SU-DHL-6 (cell line): ENCODE results near the gene PRKAG3.

Experiments used
- H2AFZ ChIP-seq: fragments of 200-600 bp; sonication (generic); 2 replicates; pipeline ENCODE4 v1.6.1; 2014; ENCODE audit warnings: low read depth, mild to moderate bottlenecking, moderate library complexity, mixed read lengths, antibody characterized with exemption, low read length; ENCODE audit not compliant: severe bottlenecking
- H3F3A ChIP-seq: fragments of 200-600 bp; shearing (Covaris generic); 2 replicates; pipeline ENCODE4 v1.6.0; 2016; ENCODE audit warnings: antibody characterized with exemption, mild to moderate bottlenecking; ENCODE audit not compliant: insufficient read depth
- H3K27ac ChIP-seq: fragments of 200-600 bp; sonication (generic); 2 replicates; pipeline ENCODE4 v1.5.1; 2016; ENCODE audit warnings: low read depth, mild to moderate bottlenecking, low read length, moderate library complexity, mixed read lengths
- H3K27me3 ChIP-seq: fragments of 200-600 bp; sonication (generic), shearing (Covaris generic); 2 replicates; pipeline ENCODE4 v1.6.0; 2014; ENCODE audit warnings: mild to moderate bottlenecking, low read length
- H3K36me3 ChIP-seq: fragments of 200-600 bp; sonication (generic); 2 replicates; pipeline ENCODE4 v1.6.1; 2014; ENCODE audit warnings: mild to moderate bottlenecking, low read length, mixed read lengths
- H3K4me2 ChIP-seq: fragments of 300-600, 200-600 bp; shearing (Covaris generic), sonication (generic); 2 replicates; pipeline ENCODE4 v1.6.0; 2014; ENCODE audit warnings: low read length, low read depth, mild to moderate bottlenecking; ENCODE audit not compliant: poor library complexity, severe bottlenecking
- H3K4me3 ChIP-seq: fragments of 200-600 bp; sonication (generic); 2 replicates; pipeline ENCODE4 v1.5.1; 2014; ENCODE audit warnings: antibody characterized with exemption, low read length, mild to moderate bottlenecking, mixed read lengths; ENCODE audit not compliant: insufficient read depth, poor library complexity, severe bottlenecking
- H3K79me2 ChIP-seq: fragments of 200-600 bp; sonication (generic); 2 replicates; pipeline ENCODE4 v1.6.1; 2014; ENCODE audit warnings: mild to moderate bottlenecking, low read length, moderate library complexity; ENCODE audit not compliant: insufficient read depth
- H3K9ac ChIP-seq: fragments of 200-600 bp; sonication (generic); 2 replicates; pipeline ENCODE4 v1.7.0; 2014; ENCODE audit warnings: mild to moderate bottlenecking, low read length
- H3K9me2 ChIP-seq: fragments of 200-600 bp; sonication (generic); replicated peaks from 2 replicates; pipeline ENCODE4 v1.6.1; 2014; ENCODE audit warnings: low read length; ENCODE audit not compliant: insufficient read depth
- H3K9me3 ChIP-seq: fragments of 200-600 bp; sonication (generic); 2 replicates; pipeline ENCODE4 v1.6.1; 2014; ENCODE audit warnings: low read length, mixed read lengths; ENCODE audit not compliant: insufficient read depth
- H4K20me1 ChIP-seq: fragments of 200-600 bp; sonication (generic); 2 replicates; pipeline ENCODE4 v1.6.1; 2014; ENCODE audit warnings: low read depth, mild to moderate bottlenecking, antibody characterized with exemption, low read length, moderate library complexity, mixed read lengths
- CTCF ChIP-seq: fragments of 200-600 bp; sonication (generic); IDR thresholded peaks from one replicate; pipeline ENCODE4 v1.5.1; 2017; ENCODE audit warnings: antibody characterized with exemption, mild to moderate bottlenecking, low read length, moderate library complexity; ENCODE audit not compliant: insufficient read depth, poor library complexity, severe bottlenecking
- EZH2phosphoT487 ChIP-seq: fragments of 200-600 bp; sonication (generic), shearing (Covaris generic); conservative IDR thresholded peaks from 2 replicates; pipeline ENCODE4 v1.6.1; 2018; ENCODE audit warnings: mild to moderate bottlenecking, antibody characterized with exemption, low read length, moderate library complexity, mixed read lengths

PRKAG3 gene

GRCh38 chr2:218879776-218880101 lies 48.1 kb upstream of the PRKAG3 start:
- Histone ChIP-seq H3K27ac (peak overlapping the region; percentile 98), H3K27me3 (no peaks in the 10 kb centered on the region), H3K9me3 (no peaks in the 10 kb centered on the region), H3F3A (peaks cover 41% of the 10 kb centered on the region), H3K9me2 (no peaks in the 10 kb centered on the region), H4K20me1 (no peaks in the 10 kb centered on the region), H2AFZ (peak overlapping the region; percentile 2), H3K4me3 (peak overlapping the region; percentile 29), H3K79me2 (peaks cover 25% of the 10 kb centered on the region; the same call in 1 of the 2 replicates), H3K36me3 (no peaks in the 10 kb centered on the region), H3K9ac (peak overlapping the region; percentile 92), H3K4me2 (peak overlapping the region; percentile 82)
- no peak for TF ChIP-seq EZH2phosphoT487
- no peak for TF ChIP-seq CTCF

- H3K9ac ChIP-seq: peak overlapping the region; percentile 92
Observed at GRCh38 chr2:218878926-218879761, 47.5 kb upstream of the PRKAG3 start.

GRCh38 chr2:218878486-218878885 lies 46.9 kb upstream of the PRKAG3 start:
- TF ChIP-seq EZH2phosphoT487 (no peak), CTCF (no peak)
- H3K9ac ChIP-seq: peak overlapping the region; percentile 92; the same call in 1 of the 2 replicates
- H2AFZ ChIP-seq: no peak overlapping the region
- H3K79me2 ChIP-seq: peaks cover 25% of the 10 kb centered on the region; the same call in 1 of the 2 replicates
- peak overlapping the region; percentile 82 for H3K4me2 ChIP-seq
- H3K27me3 ChIP-seq: no peaks in the 10 kb centered on the region
- H3K9me3 ChIP-seq: no peaks in the 10 kb centered on the region
- peak overlapping the region; percentile 98 for H3K27ac ChIP-seq
- H3K36me3 ChIP-seq: no peaks in the 10 kb centered on the region
- H3K9me2 ChIP-seq: no peaks in the 10 kb centered on the region
- H4K20me1 ChIP-seq: no peaks in the 10 kb centered on the region
- no peak overlapping the region for H3K4me3 ChIP-seq
- H3F3A ChIP-seq: peaks cover 37% of the 10 kb centered on the region

More at GRCh38 chr2:218878926-218879761, 47.5 kb upstream of the PRKAG3 start:
- Histone ChIP-seq H3K36me3 (no peaks in the 10 kb centered on the region), H3K4me2 (peak overlapping the region; percentile 82), H2AFZ (peak overlapping the region; percentile 2), H3K4me3 (peak overlapping the region; percentile 29), H3K27ac (peak overlapping the region; percentile 98), H3F3A (peaks cover 37% of the 10 kb centered on the region), H3K79me2 (peaks cover 25% of the 10 kb centered on the region; the same call in 1 of the 2 replicates), H3K9me3 (no peaks in the 10 kb centered on the region), H4K20me1 (no peaks in the 10 kb centered on the region), H3K27me3 (no peaks in the 10 kb centered on the region), H3K9me2 (no peaks in the 10 kb centered on the region)
- TF ChIP-seq EZH2phosphoT487 (no peak), CTCF (no peak)
